ENCODE data around the gene TRAF3.

Gene TRAF3

DNA sequence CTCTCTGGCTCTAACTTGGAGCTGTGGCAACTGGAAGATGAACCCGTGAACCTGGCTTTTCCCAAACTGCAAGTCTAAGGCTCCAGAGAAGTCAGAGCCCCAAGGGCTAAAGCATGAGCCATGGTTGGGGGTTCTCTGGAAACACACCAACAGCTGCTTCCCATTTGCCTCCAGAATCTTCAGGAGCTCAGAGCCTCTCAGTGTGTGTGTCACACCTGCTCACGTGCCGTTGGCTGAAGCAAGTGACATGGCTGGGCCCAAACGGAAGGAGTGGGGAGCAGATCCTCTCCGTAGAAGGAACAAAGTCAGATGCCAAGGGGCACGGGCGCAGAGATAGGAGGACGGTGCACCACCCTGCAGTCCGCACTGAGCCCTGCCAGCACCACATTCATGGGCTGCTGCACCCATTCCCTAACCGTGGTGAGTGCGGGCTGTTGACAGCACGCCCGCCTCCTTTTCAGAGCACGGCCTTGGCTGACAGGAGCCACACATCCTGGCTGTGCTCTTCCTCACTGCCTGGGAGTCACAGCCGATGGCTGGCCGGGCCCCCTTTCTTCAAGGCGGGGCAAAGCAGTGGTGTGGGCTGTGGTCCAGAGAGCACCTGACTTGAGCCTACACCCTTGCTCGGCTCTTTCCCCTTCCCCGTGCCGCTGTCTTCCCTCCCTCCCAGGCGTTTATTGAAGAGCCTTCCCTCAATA lies 16.6 kb upstream of the TRAF3 start:
- TF ChIP-seq TAF1 (IDR thresholded peaks at IDR 0.05; ENCODE audit: borderline replicate concordance, insufficient read depth, low read length) (no peak), POLR2AphosphoS5 (IDR thresholded peaks at IDR 0.05; ENCODE audit: low read depth, low read length) (no peak), SIN3A (IDR thresholded peaks at IDR 0.05; ENCODE audit: borderline replicate concordance, insufficient read depth, low read length) (no peak), FOXP2 (optimal IDR thresholded peaks at IDR 0.05; ENCODE audit: borderline replicate concordance, extremely low read depth, extremely low read length, insufficient read depth) (no peak)
- TF ChIP-seq, protein P1, sequence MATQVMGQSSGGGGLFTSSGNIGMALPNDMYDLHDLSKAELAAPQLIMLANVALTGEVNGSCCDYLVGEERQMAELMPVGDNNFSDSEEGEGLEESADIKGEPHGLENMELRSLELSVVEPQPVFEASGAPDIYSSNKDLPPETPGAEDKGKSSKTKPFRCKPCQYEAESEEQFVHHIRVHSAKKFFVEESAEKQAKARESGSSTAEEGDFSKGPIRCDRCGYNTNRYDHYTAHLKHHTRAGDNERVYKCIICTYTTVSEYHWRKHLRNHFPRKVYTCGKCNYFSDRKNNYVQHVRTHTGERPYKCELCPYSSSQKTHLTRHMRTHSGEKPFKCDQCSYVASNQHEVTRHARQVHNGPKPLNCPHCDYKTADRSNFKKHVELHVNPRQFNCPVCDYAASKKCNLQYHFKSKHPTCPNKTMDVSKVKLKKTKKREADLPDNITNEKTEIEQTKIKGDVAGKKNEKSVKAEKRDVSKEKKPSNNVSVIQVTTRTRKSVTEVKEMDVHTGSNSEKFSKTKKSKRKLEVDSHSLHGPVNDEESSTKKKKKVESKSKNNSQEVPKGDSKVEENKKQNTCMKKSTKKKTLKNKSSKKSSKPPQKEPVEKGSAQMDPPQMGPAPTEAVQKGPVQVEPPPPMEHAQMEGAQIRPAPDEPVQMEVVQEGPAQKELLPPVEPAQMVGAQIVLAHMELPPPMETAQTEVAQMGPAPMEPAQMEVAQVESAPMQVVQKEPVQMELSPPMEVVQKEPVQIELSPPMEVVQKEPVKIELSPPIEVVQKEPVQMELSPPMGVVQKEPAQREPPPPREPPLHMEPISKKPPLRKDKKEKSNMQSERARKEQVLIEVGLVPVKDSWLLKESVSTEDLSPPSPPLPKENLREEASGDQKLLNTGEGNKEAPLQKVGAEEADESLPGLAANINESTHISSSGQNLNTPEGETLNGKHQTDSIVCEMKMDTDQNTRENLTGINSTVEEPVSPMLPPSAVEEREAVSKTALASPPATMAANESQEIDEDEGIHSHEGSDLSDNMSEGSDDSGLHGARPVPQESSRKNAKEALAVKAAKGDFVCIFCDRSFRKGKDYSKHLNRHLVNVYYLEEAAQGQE (IDR thresholded peaks at IDR 0.05; ENCODE audit: insufficient read depth in 1 of 2, low read depth in 2 of 2, low read length in 2 of 2) = no peak

DNA sequence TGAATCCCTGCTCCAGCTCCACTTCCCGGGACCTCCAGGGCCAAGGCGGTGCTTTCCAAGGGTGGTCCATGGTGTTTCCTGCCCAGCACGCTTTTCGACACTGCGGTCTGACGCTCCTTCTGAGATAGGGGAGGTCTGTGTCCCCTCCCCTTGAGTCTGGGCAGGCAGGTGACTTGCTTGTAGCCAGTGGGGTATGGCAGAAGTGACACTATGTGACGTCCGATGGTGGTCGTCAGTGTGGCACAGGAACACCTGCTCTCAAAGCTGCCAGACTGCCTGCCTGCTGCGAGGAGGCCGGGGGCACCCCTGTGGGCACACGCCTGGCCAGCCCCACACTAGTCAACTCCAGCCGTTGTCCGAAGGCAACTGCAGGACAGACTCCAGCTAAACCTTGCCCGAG lies 16.0 kb upstream of the TRAF3 start:
- TF ChIP-seq FOXP2 (optimal IDR thresholded peaks at IDR 0.05; ENCODE audit: borderline replicate concordance, extremely low read depth, extremely low read length, insufficient read depth) (no peak), POLR2AphosphoS5 (IDR thresholded peaks at IDR 0.05; ENCODE audit: low read depth, low read length) (no peak), TAF1 (IDR thresholded peaks at IDR 0.05; ENCODE audit: borderline replicate concordance, insufficient read depth, low read length) (no peak), SIN3A (IDR thresholded peaks at IDR 0.05; ENCODE audit: borderline replicate concordance, insufficient read depth, low read length) (no peak)
- TF ChIP-seq, protein P1 (IDR thresholded peaks at IDR 0.05; ENCODE audit: insufficient read depth in 1 of 2, low read depth in 2 of 2, low read length in 2 of 2) = no peak

DNA sequence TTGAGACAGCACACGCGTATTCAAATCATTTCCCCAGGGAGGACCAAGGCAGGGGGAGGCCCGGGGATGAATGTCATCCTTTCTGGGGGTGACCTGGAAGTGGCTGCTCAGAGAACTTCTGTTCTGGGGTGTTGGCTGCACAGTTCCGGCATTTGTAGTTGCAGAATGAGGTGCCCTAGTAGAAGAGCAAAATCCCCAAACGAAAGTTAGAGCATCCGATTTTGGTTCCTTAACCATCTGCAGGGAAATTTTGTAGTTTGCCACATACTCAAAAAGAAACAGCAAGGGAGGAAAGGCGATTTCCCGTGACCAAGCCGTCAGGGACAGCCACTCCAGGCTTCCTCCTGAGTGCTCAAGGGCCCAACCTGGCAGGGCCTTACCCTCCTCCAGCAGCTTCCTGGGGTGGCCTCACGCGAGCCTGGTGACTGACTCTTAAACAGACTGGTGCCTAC lies 13.0 kb upstream of the TRAF3 start:
- TF ChIP-seq FOXP2 (optimal IDR thresholded peaks at IDR 0.05; ENCODE audit: borderline replicate concordance, extremely low read depth, extremely low read length, insufficient read depth) = no peak
- TF ChIP-seq SIN3A (IDR thresholded peaks at IDR 0.05; ENCODE audit: borderline replicate concordance, insufficient read depth, low read length) = no peak
- TF ChIP-seq POLR2AphosphoS5 (IDR thresholded peaks at IDR 0.05; ENCODE audit: low read depth, low read length) = no peak
- no peak for TF ChIP-seq TAF1 (IDR thresholded peaks at IDR 0.05; ENCODE audit: borderline replicate concordance, insufficient read depth, low read length)
- TF ChIP-seq, protein P1 (IDR thresholded peaks at IDR 0.05; ENCODE audit: insufficient read depth in 1 of 2, low read depth in 2 of 2, low read length in 2 of 2) = no peak

DNA sequence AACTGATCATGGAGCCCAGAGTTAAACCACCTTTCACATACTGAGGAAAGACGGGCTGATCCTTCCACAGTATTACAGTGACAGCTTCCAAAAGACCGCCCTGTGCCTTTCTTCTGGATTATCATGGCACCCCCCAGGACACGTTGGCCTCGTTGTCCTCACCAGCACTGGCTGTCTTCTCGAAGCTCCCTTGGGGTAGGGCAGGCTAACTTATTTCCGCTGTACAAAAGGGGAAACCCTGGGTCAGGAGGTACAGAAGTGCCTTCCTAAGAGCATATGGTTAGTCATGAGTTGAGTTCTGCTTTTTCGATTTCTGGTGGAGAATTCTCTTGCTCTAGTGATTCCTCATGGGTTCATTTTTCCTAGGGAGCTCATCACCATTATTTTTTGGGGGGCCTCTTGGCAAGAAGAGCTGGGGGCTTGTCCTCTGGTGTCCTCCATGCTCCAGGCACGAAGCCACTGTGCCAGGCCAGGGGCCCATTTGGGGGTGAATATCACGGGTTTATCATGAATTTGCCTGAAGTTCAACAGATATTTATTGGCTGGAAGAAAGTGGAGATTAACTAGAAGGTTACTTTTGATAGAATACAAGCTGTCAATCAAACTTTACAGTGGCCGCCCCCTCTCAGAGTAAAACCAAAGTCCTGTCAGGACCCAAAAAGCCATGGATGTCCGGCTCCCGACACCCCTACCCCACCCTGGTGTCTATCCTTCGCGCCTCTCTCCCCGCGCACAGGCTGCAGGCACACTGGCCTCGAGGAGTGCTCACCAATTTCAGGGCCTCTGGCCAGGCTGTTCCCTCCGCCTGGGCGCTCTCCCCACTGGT lies 8.8 kb upstream of the TRAF3 start:
- TF ChIP-seq, protein P1 (IDR thresholded peaks at IDR 0.05; ENCODE audit: insufficient read depth in 1 of 2, low read depth in 2 of 2, low read length in 2 of 2) = no peak
- TF ChIP-seq FOXP2 (optimal IDR thresholded peaks at IDR 0.05; ENCODE audit: borderline replicate concordance, extremely low read depth, extremely low read length, insufficient read depth) = no peak
- no peak for TF ChIP-seq POLR2AphosphoS5 (IDR thresholded peaks at IDR 0.05; ENCODE audit: low read depth, low read length)
- TF ChIP-seq SIN3A (IDR thresholded peaks at IDR 0.05; ENCODE audit: borderline replicate concordance, insufficient read depth, low read length) = no peak
